Stimulated activated CD4-positive, alpha-beta T cell treated with anti-CD3 and anti-CD28 coated beads, Interleukin-2, amount 100 ng/mL, for 48 hours (primary cell): ENCODE measurements around the gene GP1BB.
A peak's percentile ranks its signal among the peaks of the same experiment; 100 is the strongest.

Experiments used
- DNase-seq, 2 donors: peaks; one replicate each; pipeline ENCODE4 v3.0.0-alpha.2; 2020

The GP1BB gene

GRCh38 chr22:19727310-19728150 is 4.2 kb downstream of the GP1BB start:
- no peak for DNase-seq

DNA sequence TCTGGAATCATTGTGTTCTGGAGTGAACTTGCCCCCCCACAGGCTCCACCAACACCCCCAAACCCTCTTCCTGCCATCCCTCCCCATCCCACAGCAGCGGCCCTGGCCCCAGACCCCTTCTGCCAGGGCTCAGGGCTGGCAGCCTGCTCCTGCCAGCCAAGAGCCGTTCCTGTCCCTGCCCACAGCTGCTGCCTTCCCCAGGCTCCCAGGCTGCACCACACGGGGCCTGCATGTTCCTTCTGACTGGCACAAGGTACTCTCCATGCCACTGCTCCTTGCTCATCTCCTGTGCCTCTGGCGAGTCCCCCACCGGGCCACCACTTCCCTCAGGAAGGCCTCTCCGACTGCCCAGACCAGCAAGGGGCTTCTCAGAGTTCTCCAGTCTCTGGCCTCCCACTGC is 4.9 kb downstream of the GP1BB start:
- no peak for DNase-seq

DNA sequence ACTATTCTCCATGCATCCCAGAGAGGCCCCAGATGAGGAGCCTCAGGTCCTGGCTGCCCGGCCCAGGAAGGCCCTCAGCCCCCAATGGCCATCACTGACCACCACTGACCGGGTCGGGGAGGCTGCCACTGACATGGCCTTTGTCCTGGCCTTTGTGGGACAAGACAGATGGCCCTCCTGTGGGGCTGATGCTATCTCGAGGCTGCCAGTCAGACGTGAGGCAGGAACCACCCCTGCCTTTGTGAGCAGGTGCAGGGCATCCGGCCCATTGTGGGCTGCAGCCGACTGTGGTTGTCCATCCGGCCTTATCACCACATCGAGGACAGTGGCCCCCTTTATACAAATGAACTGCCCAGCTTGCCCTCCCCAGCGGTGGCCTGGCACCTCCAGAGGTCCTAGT is 5.5 kb downstream of the GP1BB start:
- DNase-seq: no peak

DNA sequence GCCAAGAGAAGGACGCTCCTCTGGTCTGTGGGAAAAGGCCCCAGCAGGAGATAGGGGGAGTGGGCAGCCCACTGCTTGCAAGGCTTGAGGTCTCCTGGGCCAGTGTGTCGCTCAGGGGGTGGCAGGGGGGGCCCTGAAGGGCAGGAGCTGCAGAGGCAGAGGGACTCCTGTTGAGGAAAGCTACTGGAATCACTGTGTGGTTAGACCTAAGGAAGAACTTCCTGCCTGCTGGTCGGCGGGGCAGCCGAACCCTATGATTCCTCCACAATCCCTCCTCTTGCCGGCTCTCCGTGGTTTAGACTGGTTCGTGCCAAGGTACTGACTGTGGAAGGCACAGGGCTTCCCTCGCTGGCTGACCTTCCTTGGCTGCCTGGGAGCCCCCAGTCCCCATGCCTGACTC is 6.2 kb downstream of the GP1BB start:
- no peak for DNase-seq

GRCh38 chr22:19730198-19730597 is 6.9 kb downstream of the GP1BB start:
- DNase-seq: no peak

DNA sequence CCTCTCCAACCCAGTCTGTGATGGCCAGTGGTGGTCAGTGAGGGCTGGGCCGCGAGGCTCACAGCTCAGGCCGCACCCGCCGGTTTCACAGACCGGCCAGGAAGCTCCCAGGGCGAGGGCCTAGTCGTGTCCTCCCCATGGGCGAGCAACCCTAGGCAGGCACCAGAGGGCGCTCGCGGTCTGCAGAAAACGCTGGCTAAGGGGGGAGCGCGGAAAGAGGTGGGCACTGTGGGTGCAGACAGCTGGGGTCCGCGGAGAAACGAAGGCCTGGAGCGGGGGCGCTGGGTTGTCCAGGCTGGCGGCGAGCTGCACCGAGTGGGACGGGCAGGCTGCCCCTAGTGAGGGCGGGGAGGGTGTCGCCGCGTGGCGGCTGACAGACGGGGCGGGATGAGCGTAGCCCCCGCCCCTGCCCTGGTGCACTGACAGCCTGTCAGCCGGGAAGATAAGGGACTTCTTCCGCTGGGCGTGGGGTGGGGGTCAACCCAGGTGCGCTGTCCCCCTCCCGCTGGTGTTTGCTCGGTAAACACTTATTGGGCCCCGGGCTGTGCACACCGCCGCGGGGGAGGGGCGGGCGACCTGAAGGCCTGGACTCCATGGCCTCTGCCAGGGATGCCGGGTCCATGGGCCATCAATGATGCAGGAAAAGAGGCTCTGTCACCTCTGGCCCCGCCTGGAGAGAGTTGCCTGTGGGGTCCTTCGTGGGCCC is 7.5 kb downstream of the GP1BB start:
- peak; percentile 83 to 85 for DNase-seq

DNA sequence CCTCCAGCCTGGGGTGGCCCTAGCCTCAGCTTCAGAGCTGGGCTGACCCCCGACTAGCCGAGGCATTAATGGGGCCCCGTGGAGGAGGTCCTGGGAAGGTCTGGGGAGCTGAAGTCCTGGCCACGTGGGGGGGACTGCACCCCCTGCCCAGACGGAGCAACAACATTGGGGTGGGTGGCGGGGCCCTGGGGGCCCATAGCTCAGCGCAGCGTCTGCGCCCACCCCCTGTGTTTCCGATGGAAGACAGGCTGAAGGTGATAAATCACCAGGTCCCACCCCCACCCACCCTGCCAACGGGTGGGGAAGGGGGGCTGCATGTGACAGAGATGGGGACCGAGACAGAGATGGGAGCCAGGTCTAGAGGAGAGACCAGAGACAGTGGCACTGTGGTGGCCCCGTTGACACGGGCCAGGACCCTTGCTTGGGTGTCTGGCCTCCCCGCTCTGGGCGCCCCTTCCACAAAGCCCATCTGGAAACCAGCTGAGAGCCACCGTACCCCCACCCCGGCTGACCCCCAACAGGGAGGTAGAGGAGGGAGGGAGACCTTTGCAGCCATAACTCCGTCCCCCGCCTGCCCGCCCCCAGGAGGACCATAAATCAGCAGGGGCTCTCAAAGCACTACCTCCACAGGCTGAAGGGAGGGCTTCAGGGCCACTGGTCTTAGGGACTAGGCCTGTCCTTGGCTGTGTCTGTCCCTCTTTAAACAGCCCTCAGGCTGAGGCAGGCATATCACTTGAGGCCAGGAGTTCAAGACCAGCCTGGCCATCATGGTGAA is 8.2 kb downstream of the GP1BB start:
- no peak for DNase-seq

DNA sequence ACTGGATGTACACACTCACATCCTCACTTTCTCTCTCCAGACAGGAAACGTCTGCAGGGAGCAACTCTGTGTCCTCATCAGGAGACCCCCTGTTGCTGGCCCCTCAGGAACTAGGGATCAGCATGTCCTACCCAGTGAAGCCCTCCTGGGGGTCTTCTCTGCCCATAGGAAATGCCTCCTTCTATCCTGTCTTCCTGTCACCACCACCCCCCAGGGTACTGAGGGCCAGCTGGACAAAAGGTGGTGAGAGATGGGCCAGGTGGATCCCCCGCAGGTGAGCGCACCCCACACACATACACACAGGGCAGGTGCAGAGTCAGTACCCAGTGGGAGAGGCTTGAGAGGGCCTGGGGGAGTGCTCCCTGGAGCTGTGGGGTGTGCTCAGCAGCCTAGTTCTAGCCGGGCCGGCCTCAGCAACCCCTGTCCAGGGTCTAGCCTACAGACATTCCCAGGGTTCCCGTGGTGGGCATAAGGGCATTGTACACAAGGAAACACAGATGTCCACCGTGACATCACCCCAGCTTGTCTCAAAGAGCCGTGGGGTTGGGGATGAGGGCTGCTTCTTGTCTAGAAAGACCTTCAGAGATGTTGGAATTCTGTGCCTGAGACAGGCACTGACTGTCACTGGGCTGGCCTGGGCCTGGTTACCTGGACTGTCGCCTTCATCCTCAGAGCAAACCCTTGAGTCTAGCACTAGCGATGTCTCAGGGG is 9.2 kb downstream of the GP1BB start:
- no peak for DNase-seq

DNA sequence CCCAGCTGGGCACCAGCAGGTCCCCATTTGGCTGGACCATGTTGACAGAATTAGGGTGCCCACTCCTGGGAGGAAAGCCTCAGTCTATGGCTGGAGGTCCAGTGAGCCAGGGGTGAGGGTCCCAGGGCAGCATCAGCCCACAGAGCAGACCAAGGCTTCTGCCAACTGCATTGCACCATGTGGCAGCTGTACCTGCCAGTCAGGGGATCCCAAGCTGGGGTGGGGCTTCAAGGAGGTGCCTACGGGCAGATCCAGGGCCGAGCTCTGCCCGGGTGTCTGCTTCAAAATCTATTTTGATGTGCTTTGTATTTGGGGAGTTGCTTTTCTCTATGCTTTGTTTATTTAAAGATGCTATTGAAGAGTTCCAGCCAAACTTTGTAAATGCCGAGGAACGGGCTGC is 10.4 kb downstream of the GP1BB start:
- DNase-seq: no peak

DNA sequence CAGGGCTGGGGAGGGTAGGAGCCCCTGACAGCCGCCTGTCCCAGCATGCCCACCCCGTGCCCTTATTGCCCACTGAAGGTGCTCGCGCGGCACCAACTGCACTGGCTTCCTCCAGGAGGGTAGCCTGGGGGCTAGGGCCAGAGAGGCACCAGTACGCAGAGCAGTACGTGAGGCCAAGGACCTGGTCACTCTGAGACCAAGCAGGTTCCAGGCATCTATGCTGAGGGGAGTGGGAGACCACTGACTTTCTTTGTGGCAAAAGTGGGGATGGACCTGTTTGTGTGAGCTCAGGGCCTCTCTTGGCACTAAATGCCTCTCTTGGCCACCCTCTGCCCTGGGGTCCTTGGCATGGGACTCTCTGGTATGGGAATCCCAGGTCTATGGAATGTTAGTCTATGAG is 10.8 kb downstream of the GP1BB start:
- DNase-seq: no peak

DNA sequence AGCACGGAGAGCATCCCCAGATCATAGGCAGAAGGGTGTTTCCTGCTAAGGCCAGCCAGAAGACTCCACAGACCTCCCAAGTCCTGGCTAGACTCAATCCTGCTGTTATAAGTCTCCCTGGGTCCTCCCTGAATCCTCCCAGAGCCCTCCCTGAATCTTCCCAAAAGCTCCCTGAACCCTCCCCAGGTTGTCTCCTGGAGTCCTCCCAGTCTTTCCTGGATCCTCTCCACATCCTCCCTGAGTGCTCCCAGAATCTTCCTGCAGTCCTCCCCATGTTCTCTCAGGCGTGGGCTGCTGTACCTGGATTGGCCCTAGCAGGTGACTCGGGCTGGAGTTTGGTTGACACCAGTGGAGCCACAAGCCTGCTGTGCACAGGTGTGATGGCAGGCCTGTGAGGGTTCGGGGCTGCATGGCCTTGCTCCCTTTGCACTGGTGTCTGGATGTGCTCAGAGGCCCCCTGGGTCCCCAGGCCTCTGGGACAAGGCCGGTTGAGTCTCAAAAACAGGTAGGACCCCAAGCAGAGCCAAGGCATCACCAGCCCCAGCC is 11.6 kb downstream of the GP1BB start:
- no peak for DNase-seq

- DNase-seq: no peak
These were observed 12.5 kb downstream of the GP1BB start for GRCh38 chr22:19735665-19736510.

DNA sequence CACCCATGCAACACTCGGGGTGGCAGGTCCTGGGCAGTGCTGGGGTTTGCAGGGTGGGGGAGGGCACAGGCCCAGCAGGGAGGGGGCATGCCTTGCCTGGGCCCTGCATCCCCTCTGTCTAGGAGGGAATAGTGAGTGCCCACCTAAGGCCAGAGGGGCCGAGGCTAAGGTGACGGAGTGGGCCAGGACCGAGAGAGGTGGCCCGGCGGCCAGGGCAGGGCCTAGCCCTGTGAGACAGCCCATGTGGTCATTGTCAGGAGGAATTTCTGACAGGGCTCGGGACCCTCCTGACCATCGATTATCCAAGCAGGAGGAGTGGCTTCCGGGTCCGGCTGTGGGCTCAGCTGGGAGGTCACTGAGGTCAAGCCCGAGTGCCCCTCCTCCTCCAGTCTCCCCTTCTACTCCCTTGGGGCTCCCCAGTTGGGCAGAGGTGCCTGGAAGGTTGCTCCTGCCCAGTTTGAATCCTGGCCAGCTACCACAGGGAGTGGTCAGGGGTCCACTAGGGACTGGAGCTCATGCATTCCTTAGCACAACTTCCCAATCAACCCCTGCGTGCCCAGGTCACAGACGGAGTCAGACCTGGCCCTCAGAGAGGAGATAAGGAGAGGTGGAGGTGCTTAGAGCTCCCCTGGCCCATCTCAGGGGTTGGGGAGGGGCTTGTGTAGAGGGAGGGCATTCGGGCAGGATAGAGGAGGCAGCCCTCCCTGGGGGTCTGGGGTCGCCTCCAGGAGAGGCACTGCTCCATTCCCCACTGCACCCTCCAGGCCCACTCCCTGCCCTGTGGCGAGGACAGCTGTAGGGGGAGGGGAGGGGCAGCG is 14.7 kb downstream of the GP1BB start:
- no peak for DNase-seq

GRCh38 chr22:19738664-19739447 is 15.5 kb downstream of the GP1BB start:
- no peak for DNase-seq

GRCh38 chr22:19739448-19739895 is 16.1 kb downstream of the GP1BB start:
- DNase-seq: no peak

DNA sequence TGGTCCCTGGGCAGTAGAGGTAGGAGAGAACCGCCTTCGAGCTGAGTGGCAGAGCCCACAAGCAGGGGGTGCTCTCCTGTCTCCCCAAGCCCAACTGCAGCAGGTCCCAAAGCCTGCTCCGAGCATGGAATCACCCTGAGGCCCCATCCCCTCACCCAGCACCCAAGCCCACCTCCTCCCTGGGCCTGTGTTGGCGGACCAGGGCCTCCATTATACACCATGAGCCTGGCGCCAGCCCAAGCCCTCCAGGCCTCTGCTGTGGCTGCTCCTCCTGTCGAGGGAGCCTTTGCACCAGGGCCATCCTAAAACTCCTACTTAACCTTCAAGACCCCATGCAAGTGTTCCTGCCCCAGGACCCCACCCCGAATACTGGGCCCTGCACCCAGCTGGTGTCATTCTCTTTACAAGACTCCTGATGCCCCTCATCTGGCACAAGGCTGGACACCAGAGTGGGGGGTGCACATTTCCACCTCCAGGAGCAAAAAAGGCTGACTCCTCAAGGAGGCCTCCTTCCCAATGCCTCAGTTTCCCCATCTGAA is 16.6 kb downstream of the GP1BB start:
- DNase-seq: no peak

DNA sequence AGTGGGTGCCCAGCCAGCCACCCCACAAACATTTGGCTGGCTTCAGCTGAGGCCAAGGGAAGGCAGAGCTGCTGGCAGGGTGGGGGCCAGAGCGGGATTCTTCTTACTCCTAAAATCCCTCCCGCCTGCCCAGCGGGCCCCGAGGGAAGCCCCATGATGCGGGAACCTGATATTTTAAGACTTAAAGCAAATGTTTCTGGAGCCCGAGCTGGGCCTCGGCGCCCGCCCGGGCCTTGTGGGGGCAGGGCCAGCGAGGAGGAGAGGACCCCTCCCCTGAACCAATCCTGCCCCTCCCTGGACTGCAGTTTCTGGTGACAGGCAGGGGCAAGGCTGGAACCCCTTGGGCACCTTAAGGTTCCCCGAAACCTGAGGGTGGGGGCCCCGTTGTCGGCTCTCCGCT is 17.2 kb downstream of the GP1BB start:
- no peak for DNase-seq

DNA sequence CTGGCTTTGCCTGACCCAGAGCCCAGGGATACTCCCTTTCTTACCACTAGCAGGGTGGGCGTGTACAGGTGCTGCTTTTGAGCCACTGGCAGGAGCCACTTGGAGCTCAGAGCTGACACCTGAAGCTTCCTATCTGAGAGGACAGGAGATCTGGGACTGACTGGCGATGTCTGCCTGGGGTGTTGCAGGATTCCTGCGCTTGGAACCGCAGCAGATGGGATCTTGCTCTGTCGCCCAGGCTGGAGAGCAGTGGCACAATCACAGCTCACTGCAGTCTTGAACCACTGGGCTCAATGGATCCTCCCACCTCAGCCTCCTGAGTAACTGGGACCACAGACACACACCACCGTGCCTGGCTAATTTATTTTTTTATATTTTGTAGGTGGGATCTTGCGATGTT is 17.7 kb downstream of the GP1BB start:
- DNase-seq: no peak
